GM13977 (cell line): ENCODE results near the gene GABBR2.

Experiments used
- DNase-seq: peaks from one replicate; pipeline ENCODE4 v3.0.0; 2012; ENCODE audit warnings: low spot score
- CTCF ChIP-seq: IDR thresholded peaks from 2 replicates; pipeline ENCODE4 v1.5.1; 2012; ENCODE audit warnings: mild to moderate bottlenecking, control low read depth; ENCODE audit not compliant: insufficient read depth; ENCODE audit errors: extremely low read depth, missing control alignments
- in situ Hi-C: fragments of 300-500 bp; cut with MboI; formaldehyde crosslinking; loops from one replicate; pipeline ENCODE4 v1.12.0; 2022; ENCODE audit warnings: low sequenced_read_pairs, low pct_unique_long_range_greater_than_20kb, mixed read lengths, inconsistent platforms; ENCODE audit not compliant: unreplicated experiment

The GABBR2 gene

DNA sequence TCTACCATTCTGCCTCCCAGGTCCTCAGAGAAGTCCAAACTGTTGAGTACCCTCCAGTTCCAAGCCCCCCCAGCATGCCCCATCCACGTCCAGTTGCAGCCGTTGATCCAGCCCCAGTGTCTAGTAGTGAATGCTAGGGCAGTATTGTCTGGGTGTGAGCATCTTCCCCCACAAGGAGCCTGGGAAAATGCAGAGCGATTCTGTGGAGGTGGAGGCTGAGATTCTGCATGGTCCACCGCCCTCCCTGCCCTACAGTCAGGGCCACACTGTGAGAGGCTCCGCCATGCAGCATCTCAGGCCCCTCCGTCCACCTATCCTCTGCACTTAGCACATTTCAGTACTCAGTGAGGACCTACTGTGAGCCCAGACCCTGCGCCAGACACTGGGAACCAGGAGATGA lies 135.9 kb downstream of the GABBR2 start:
- no peak for TF ChIP-seq CTCF
- DNase-seq, result no peak
- in situ Hi-C loops, result no loop called here

DNA sequence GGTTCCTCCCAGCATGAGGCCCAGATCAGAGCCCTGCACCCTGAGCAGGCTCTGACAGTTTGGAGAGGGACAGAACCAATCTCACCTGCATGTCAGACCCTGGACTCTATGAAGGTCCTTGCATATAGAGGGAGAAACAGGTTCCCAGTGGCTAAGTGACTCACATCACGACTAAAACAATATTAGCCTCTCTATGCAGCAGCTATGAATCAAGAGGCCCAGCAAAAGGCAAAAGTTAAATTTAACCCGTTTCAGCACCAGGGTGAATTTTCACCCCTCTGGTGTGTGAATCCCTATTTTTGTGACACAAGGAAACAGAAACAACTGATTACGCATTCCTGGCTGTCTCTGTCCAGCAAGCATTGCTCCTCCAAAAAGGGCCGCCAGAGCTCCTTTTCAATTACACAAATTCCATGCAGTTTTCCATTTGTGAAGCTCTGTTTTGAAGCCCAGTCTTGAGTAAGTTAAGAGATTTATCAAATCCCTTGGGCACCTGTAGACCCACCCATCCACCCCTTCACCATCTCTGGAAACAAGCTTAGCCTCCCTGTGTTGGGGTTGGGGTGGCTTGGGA lies 136.6 kb downstream of the GABBR2 start:
- in situ Hi-C loops, result no loop called here

GRCh38 chr9:98571643-98572042 lies 137.1 kb downstream of the GABBR2 start:
- no peak for TF ChIP-seq CTCF

More for the DNA sequence above, 136.6 kb downstream of the GABBR2 start:
- no peak for DNase-seq
- no peak for TF ChIP-seq CTCF

GRCh38 chr9:98570663-98571440 lies 137.9 kb downstream of the GABBR2 start:
- in situ Hi-C loops, result no loop called here
- no peak for TF ChIP-seq CTCF
- DNase-seq, result no peak

More at GRCh38 chr9:98571643-98572042, 137.1 kb downstream of the GABBR2 start:
- in situ Hi-C loops, result no loop called here
- DNase-seq, result no peak

- TF ChIP-seq CTCF, result no peak
Measured at GRCh38 chr9:98570055-98570454, 138.7 kb downstream of the GABBR2 start.

DNA sequence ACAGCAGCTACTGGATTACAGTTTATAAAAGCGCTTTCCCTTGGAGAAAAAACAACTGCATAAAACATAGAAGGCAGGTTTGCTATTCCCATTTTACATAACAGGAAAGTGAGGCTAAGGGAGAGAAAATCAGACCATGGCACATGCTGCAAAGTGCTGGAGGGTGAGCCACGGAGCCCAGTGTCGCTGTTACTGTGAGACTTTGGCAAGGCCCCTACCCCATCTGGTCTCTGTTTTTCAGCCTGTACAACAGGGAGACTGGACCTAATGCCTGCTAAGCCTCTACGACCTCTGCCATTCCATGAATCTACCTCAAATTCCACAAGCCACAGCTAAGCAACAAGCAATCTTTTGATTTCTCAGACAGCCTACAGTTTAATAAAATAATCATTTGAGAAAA lies 139.2 kb downstream of the GABBR2 start:
- in situ Hi-C loops, result no loop called here

More at GRCh38 chr9:98570055-98570454, 138.7 kb downstream of the GABBR2 start:
- DNase-seq, result no peak
- in situ Hi-C loops, result no loop called here

More for the DNA sequence above, 139.2 kb downstream of the GABBR2 start:
- no peak for DNase-seq
- no peak for TF ChIP-seq CTCF
